ENCODE data around the gene C2orf68. TPM values are rescaled to one million over a fixed set of nuclear protein-coding genes. Genes with fewer than 3 reads are reported as not detected.

Gene C2orf68
- total RNA-seq, 4 donors from 2014 or later = 9.1 to 25.7 (median 16.7) TPM

DNA sequence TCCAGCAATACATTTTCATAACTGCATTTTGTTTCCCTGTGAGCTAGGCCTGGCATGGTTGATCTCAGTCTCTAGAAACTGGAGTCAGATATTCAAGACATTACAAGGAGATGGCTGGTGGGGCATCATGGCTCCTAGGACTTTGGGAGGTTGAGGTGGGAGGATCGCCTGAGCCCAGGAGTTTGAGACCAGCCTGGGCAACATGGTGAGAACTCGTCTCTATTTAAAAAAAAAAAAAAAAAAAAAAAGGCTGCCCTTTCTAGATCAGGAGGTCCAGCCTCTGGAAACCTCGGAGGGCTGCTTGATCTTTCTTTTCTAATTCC, 34.8 kb downstream of the C2orf68 start:
- H3K27ac ChIP-seq (replicated peaks in 1 of 4) = peak overlapping the region; percentile 53 to 74 (median 70)
- no peaks in the 10 kb centered on the region for H3K9me3 ChIP-seq
- intact Hi-C loops (cut with DNase I) = no loop called here
- TF ChIP-seq, protein P1, sequence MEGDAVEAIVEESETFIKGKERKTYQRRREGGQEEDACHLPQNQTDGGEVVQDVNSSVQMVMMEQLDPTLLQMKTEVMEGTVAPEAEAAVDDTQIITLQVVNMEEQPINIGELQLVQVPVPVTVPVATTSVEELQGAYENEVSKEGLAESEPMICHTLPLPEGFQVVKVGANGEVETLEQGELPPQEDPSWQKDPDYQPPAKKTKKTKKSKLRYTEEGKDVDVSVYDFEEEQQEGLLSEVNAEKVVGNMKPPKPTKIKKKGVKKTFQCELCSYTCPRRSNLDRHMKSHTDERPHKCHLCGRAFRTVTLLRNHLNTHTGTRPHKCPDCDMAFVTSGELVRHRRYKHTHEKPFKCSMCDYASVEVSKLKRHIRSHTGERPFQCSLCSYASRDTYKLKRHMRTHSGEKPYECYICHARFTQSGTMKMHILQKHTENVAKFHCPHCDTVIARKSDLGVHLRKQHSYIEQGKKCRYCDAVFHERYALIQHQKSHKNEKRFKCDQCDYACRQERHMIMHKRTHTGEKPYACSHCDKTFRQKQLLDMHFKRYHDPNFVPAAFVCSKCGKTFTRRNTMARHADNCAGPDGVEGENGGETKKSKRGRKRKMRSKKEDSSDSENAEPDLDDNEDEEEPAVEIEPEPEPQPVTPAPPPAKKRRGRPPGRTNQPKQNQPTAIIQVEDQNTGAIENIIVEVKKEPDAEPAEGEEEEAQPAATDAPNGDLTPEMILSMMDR (IDR thresholded peaks at IDR 0.05) = no peak
- TF ChIP-seq POLR2A (IDR thresholded peaks at IDR 0.05; ENCODE audit: low read depth) (no peak), EP300 (IDR thresholded peaks at IDR 0.05) (no peak), POLR2AphosphoS5 (IDR thresholded peaks at IDR 0.05) (no peak)
- no peaks in the 10 kb centered on the region for H3K36me3 ChIP-seq
- peaks cover 20 to 42% (median 38%) of the 10 kb centered on the region in 4 donors for H3K4me1 ChIP-seq
- peak overlapping the region in 2 of 4 donors; percentile 34 to 54 for H3K4me3 ChIP-seq
- no peaks in the 10 kb centered on the region for H3K27me3 ChIP-seq
- 79% methylated on average over 3 of the region's 3 CpGs for WGBS
- DNase-seq (ENCODE audit: extremely low spot score) = no peak

GRCh38 chr2:85575739-85576138, 36.1 kb downstream of the C2orf68 start:
- no peak for DNase-seq (ENCODE audit: extremely low spot score)
- no peak overlapping the region for H3K27ac ChIP-seq (replicated peaks in 1 of 4)

DNA sequence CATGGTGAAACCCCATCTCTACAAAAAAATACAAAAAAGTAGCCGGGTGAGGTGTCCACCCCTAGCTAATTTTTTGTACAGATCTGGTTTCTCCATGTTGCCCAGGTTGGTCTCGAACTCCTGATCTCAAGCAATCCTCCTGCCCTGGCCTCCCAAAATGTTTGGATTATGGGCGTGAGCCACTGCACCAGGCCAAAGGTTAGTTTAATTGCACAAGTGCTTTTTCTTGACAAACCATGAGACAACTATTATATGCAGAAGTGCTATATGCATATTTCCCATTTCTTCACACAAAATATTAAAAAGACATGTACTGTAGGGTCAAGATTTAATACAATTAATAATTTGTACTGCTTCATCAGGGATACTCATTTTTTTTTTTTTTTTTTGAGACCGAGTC, 45.6 kb downstream of the C2orf68 start:
- Histone ChIP-seq H3K4me1 (peaks cover 6 to 7% (median 6%) of the 10 kb centered on the region in 4 donors), H3K27me3 (no peaks in the 10 kb centered on the region), H3K9me3 (no peaks in the 10 kb centered on the region), H3K36me3 (no peaks in the 10 kb centered on the region), H3K27ac (replicated peaks in 1 of 4) (no peak overlapping the region), H3K4me3 (no peak overlapping the region)
- WGBS = 88% methylated on average over 4 of the region's 4 CpGs
- no peak for DNase-seq (ENCODE audit: extremely low spot score)
- intact Hi-C loops (cut with DNase I) = no loop called here
- TF ChIP-seq EP300 (IDR thresholded peaks at IDR 0.05) (no peak), POLR2AphosphoS5 (IDR thresholded peaks at IDR 0.05) (no peak), POLR2A (IDR thresholded peaks at IDR 0.05; ENCODE audit: low read depth) (no peak)
- TF ChIP-seq, protein P1 (IDR thresholded peaks at IDR 0.05) = no peak

More at GRCh38 chr2:85575739-85576138, 36.1 kb downstream of the C2orf68 start:
- 90% methylated on average over 8 of the region's 8 CpGs for WGBS
- Histone ChIP-seq H3K36me3 (no peaks in the 10 kb centered on the region), H3K27me3 (no peaks in the 10 kb centered on the region), H3K9me3 (no peaks in the 10 kb centered on the region), H3K4me3 (no peak overlapping the region), H3K4me1 (peaks cover 20 to 42% (median 38%) of the 10 kb centered on the region in 4 donors)
- intact Hi-C loops (cut with DNase I) = no loop called here
- TF ChIP-seq POLR2AphosphoS5 (IDR thresholded peaks at IDR 0.05) (no peak), EP300 (IDR thresholded peaks at IDR 0.05) (no peak), POLR2A (IDR thresholded peaks at IDR 0.05; ENCODE audit: low read depth) (no peak)
- TF ChIP-seq, protein P1 (IDR thresholded peaks at IDR 0.05) = no peak

- intact Hi-C loops (cut with DNase I) = loop anchor here (5.0 kb wide), 1 partner anchor 33 kb away; the partner anchor contains the start of gene RNF181
- Histone ChIP-seq H3K9me3 (no peaks in the 10 kb centered on the region), H3K4me3 (no peak overlapping the region), H3K27ac (replicated peaks in 1 of 4) (no peak overlapping the region), H3K4me1 (peaks cover 19 to 26% (median 23%) of the 10 kb centered on the region in 4 donors), H3K27me3 (no peaks in the 10 kb centered on the region), H3K36me3 (peaks cover 0 to 3% (median under 1%) of the 10 kb centered on the region in 4 donors)
- TF ChIP-seq, protein P1 (IDR thresholded peaks at IDR 0.05) = no peak
- TF ChIP-seq POLR2AphosphoS5 (IDR thresholded peaks at IDR 0.05) (no peak), EP300 (IDR thresholded peaks at IDR 0.05) (no peak), POLR2A (IDR thresholded peaks at IDR 0.05; ENCODE audit: low read depth) (no peak)
- DNase-seq (ENCODE audit: extremely low spot score) = no peak
- 84% methylated on average over 5 of the region's 5 CpGs for WGBS
Measured at GRCh38 chr2:85564144-85564563, 47.7 kb downstream of the C2orf68 start.
